Muscle layer of duodenum (tissue), 2 donors: ENCODE results near the gene NOC2L.

Experiments used
- H3K27ac ChIP-seq: one replicate; pipeline ENCODE4 v1.7.0; 2013; ENCODE audit warnings: mild to moderate bottlenecking, low read length
- H3K27me3 ChIP-seq: one replicate; pipeline ENCODE4 v1.7.0; 2013; ENCODE audit warnings: low read depth, mild to moderate bottlenecking, control low read depth, low read length
- H3K36me3 ChIP-seq, 2 donors: one replicate each; pipeline ENCODE4 v1.7.0; 2013; ENCODE audit warnings: low read length in 2 of 2, control low read depth in 1 of 2, mild to moderate bottlenecking in 1 of 2; ENCODE audit not compliant: insufficient read depth in 2 of 2, control insufficient read depth in 1 of 2
- H3K4me1 ChIP-seq, 2 donors: one replicate each; pipeline ENCODE4 v1.7.0; 2013; ENCODE audit warnings: low read length in 2 of 2, mild to moderate bottlenecking in 2 of 2, control low read depth in 1 of 2, moderate library complexity in 1 of 2; ENCODE audit not compliant: insufficient read depth in 2 of 2, control insufficient read depth in 1 of 2
- H3K4me3 ChIP-seq, 2 donors: one replicate each; pipeline ENCODE4 v1.7.0; 2013; ENCODE audit warnings: low read length in 2 of 2, low read depth in 1 of 2, mild to moderate bottlenecking in 1 of 2
- H3K9me3 ChIP-seq, 2 donors: one replicate each; pipeline ENCODE4 v1.7.0; 2013; ENCODE audit warnings: low read length in 2 of 2, control low read depth in 1 of 2, mild to moderate bottlenecking in 1 of 2; ENCODE audit not compliant: control insufficient read depth in 1 of 2
- donor health status: healthy.

The NOC2L gene

GRCh38 chr1:928825-929661, 30.0 kb downstream of the NOC2L start:
- H3K27me3 ChIP-seq: peaks cover 9% of the 10 kb centered on the region

GRCh38 chr1:927748-928147, 31.3 kb downstream of the NOC2L start:
- peaks cover 4 to 25% of the 10 kb centered on the region in 2 donors for H3K4me1 ChIP-seq
- no peak overlapping the region for H3K27ac ChIP-seq
- no peaks in the 10 kb centered on the region for H3K9me3 ChIP-seq
- no peak overlapping the region for H3K4me3 ChIP-seq
- H3K27me3 ChIP-seq: peaks cover 15% of the 10 kb centered on the region
- H3K36me3 ChIP-seq: no peaks in the 10 kb centered on the region

More at GRCh38 chr1:928825-929661, 30.0 kb downstream of the NOC2L start:
- no peaks in the 10 kb centered on the region for H3K9me3 ChIP-seq
- H3K27ac ChIP-seq: no peak overlapping the region
- H3K4me1 ChIP-seq: peaks cover 0 to 15% of the 10 kb centered on the region in 2 donors
- no peak overlapping the region for H3K4me3 ChIP-seq
- H3K36me3 ChIP-seq: no peaks in the 10 kb centered on the region

- Histone ChIP-seq H3K9me3 (no peaks in the 10 kb centered on the region), H3K27me3 (peaks cover 20% of the 10 kb centered on the region), H3K4me1 (peaks cover 4 to 29% of the 10 kb centered on the region in 2 donors), H3K36me3 (no peaks in the 10 kb centered on the region), H3K4me3 (no peak overlapping the region), H3K27ac (no peak overlapping the region)
These were observed 31.8 kb downstream of the NOC2L start for GRCh38 chr1:927234-927633.

GRCh38 chr1:925561-926421, 33.3 kb downstream of the NOC2L start:
- Histone ChIP-seq H3K27me3 (peaks cover 29% of the 10 kb centered on the region), H3K4me1 (peaks cover 4 to 36% of the 10 kb centered on the region in 2 donors), H3K36me3 (no peaks in the 10 kb centered on the region), H3K4me3 (peak overlapping the region in 1 of 2 donors; percentile 65), H3K27ac (no peak overlapping the region), H3K9me3 (no peaks in the 10 kb centered on the region)

- Histone ChIP-seq H3K9me3 (no peaks in the 10 kb centered on the region), H3K27me3 (peaks cover 38% of the 10 kb centered on the region), H3K4me1 (peaks cover 4 to 44% of the 10 kb centered on the region in 2 donors), H3K27ac (no peak overlapping the region), H3K36me3 (no peaks in the 10 kb centered on the region), H3K4me3 (peak overlapping the region in 1 of 2 donors; percentile 65)
These were observed 34.1 kb downstream of the NOC2L start for GRCh38 chr1:924656-925560.

GRCh38 chr1:923991-924655, 34.9 kb downstream of the NOC2L start:
- Histone ChIP-seq H3K27ac (no peak overlapping the region), H3K9me3 (no peaks in the 10 kb centered on the region), H3K27me3 (peaks cover 43% of the 10 kb centered on the region), H3K36me3 (no peaks in the 10 kb centered on the region), H3K4me3 (peak overlapping the region in 1 of 2 donors; percentile 65), H3K4me1 (peaks cover 4 to 44% of the 10 kb centered on the region in 2 donors)

GRCh38 chr1:923131-923990, 35.7 kb downstream of the NOC2L start, which contains the start of gene SAMD11:
SAMD11 (plus strand) TSS chr1:923923; CDS start chr1:924432, 509 bp downstream.
- Histone ChIP-seq H3K9me3 (no peaks in the 10 kb centered on the region), H3K36me3 (no peaks in the 10 kb centered on the region), H3K4me1 (peaks cover 4 to 44% of the 10 kb centered on the region in 2 donors), H3K27ac (no peak within 1 kb of the TSS), H3K27me3 (peaks cover 51% of the 10 kb centered on the region), H3K4me3 (peak within 1 kb of the TSS; percentile 33 to 65)

GRCh38 chr1:921011-921837, 37.8 kb downstream of the NOC2L start:
- Histone ChIP-seq H3K36me3 (no peaks in the 10 kb centered on the region), H3K27me3 (peaks cover 55% of the 10 kb centered on the region), H3K4me1 (peaks cover 4 to 49% of the 10 kb centered on the region in 2 donors), H3K9me3 (no peaks in the 10 kb centered on the region), H3K4me3 (peak overlapping the region in 1 of 2 donors; percentile 33), H3K27ac (no peak overlapping the region)

- Histone ChIP-seq H3K27me3 (peaks cover 53% of the 10 kb centered on the region), H3K9me3 (no peaks in the 10 kb centered on the region), H3K4me3 (peak overlapping the region in 1 of 2 donors; percentile 33), H3K36me3 (no peaks in the 10 kb centered on the region), H3K27ac (no peak overlapping the region), H3K4me1 (peaks cover 4 to 43% of the 10 kb centered on the region in 2 donors)
These were observed 38.5 kb downstream of the NOC2L start for GRCh38 chr1:920521-920920.
